HepG2 (cell line): ENCODE results near the gene DGCR2. TPM values are rescaled to one million over a fixed set of nuclear protein-coding genes. Genes with fewer than 3 reads are reported as not detected.

Source experiments
- CEBPZ ChIP-seq: IDR thresholded peaks from 2 replicates; pipeline ENCODE4 v1.6.1; 2012; ENCODE audit warnings: low read length, improper control_type of control experiment
- EEA1 ChIP-seq: sonication (generic); formaldehyde crosslinking; IDR thresholded peaks from 2 replicates; pipeline ENCODE4 v1.5.1; 2020; ENCODE audit warnings: mild to moderate bottlenecking, missing genetic modification reagents, borderline replicate concordance
- FOSL2 ChIP-seq: sonication (generic); formaldehyde crosslinking; IDR thresholded peaks from 2 replicates; pipeline ENCODE4 v1.4.0; 2020; ENCODE audit warnings: missing genetic modification reagents
- GABPA ChIP-seq, 2 experiments: IDR thresholded peaks; 2 replicates each; pipeline ENCODE4 v1.6.1; 2011 to 2016; ENCODE audit warnings: low read depth in 2 of 2, low read length in 1 of 2, missing biosample characterization in 1 of 2, missing genetic modification characterization in 1 of 2
- HMGXB3 ChIP-seq: sonication (generic); formaldehyde crosslinking; IDR thresholded peaks from 2 replicates; pipeline ENCODE4 v1.4.0; 2020; ENCODE audit warnings: missing genetic modification reagents, borderline replicate concordance
- HNF1B ChIP-seq: sonication (generic); formaldehyde crosslinking; IDR thresholded peaks from 2 replicates; pipeline ENCODE4 v1.5.1; 2020; ENCODE audit warnings: mild to moderate bottlenecking, moderate library complexity, missing genetic modification reagents
- RNF2 ChIP-seq: fragments of 450-650 bp; conservative IDR thresholded peaks from 2 replicates; pipeline ENCODE4 v1.6.1; 2016; ENCODE audit warnings: low read depth
- TAF15 ChIP-seq: fragments of 200-400 bp; formaldehyde crosslinking; IDR thresholded peaks from one replicate; pipeline ENCODE4 v1.6.1; 2018; ENCODE audit warnings: mild to moderate bottlenecking, low read depth, low read length; ENCODE audit not compliant: poor library complexity, severe bottlenecking
- ZNF318 ChIP-seq: sonication (generic); formaldehyde crosslinking; IDR thresholded peaks from 2 replicates; pipeline ENCODE4 v1.4.0; 2020; ENCODE audit warnings: mild to moderate bottlenecking, missing genetic modification reagents
- polyA plus RNA-seq, 8 experiments: library from polyadenylated mRNA; depleted of rRNA in 3 of 8; stranded (reverse) in 7 of 8; unstranded in 1 of 8; fragments of >200 nt; fragmentation: Illumina TruSeq in 4 of 8; extraction: Trizol in 4 of 8; gene quantifications; 2 replicates each; pipeline versions ENCODE4 v1.2.1 to v1.2.3, GENCODE V29; 2011 to 2016; ENCODE audit warnings: low read depth in 4 of 8, missing spikeins in 1 of 8, mixed read lengths in 1 of 8; ENCODE audit not compliant: insufficient read depth in 1 of 8
- total RNA-seq, 5 experiments: library from RNA; depleted of rRNA; stranded (reverse); fragments of >200 nt; fragmentation: Illumina TruSeq; extraction: Trizol; gene quantifications; 2 replicates each; pipeline ENCODE4 v1.2.3, GENCODE V29; 2016; ENCODE audit warnings: low read depth in 1 of 5

Gene DGCR2
- total and polyA plus RNA-seq, 2 of the 13 experiments (the other 11 are each of a cell fraction or from before 2014, with no cell fraction given), result 23.1 to 35.3 TPM

- TF ChIP-seq ZNF318 (CRISPR knock-in tag) (no peak), FOSL2 (no peak; the same call in 1 of the 2 replicates), HNF1B (no peak), GABPA (IDR thresholded peaks at IDR 0.05; ENCODE audit: low read depth, low read length) (no peak), GABPA (CRISPR knock-in tag; IDR thresholded peaks at IDR 0.05; ENCODE audit: low read depth) (peak; percentile 69), RNF2 (no peak), TAF15 (no peak), EEA1 (CRISPR knock-in tag) (no peak), HMGXB3 (no peak), CEBPZ (no peak)
Observed at GRCh38 chr22:19109198-19110063, 12.8 kb downstream of the DGCR2 start (continued).
